Naive thymus-derived CD4-positive, alpha-beta T cell (primary cell): ENCODE results near the gene SEZ6L. TPM values are rescaled to one million over a fixed set of nuclear protein-coding genes. Genes with fewer than 3 reads are reported as not detected.

Source experiments
- ATAC-seq: fragments of 150-1000 bp; cut with Tn5 transposase; 2 replicates; pipeline ENCODE4 v1.10.0; 2021; ENCODE audit warnings: mild to moderate bottlenecking, moderate library complexity
- CTCF ChIA-PET: fragments of 350-600 bp; sonication (Branson Sonifier 250); formaldehyde crosslinking; loops from one replicate; lab custom pipeline; 2021; ENCODE audit warnings: antibody characterized with exemption; lab: Charles Lee
- POLR2A ChIA-PET: fragments of 350-600 bp; sonication (Branson Sonifier 250); formaldehyde crosslinking; loops from one replicate; lab custom pipeline; 2021; ENCODE audit warnings: antibody characterized with exemption, inconsistent platforms; lab: Charles Lee
- DNase-seq, 9 donors: peaks; one replicate each; pipeline versions ENCODE4 v3.0.0 to v3.0.0-alpha.2; 2020 to 2022; ENCODE audit warnings: mixed read lengths in 1 of 9
- H3K27ac ChIP-seq: one replicate; pipeline ENCODE4 v1.7.0; 2013; ENCODE audit warnings: mild to moderate bottlenecking, low read depth, low read length, moderate library complexity
- H3K27me3 ChIP-seq, 2 donors: one replicate each; pipeline ENCODE4 v1.7.0; 2013; ENCODE audit warnings: low read length in 2 of 2, mild to moderate bottlenecking in 2 of 2, moderate library complexity in 2 of 2; ENCODE audit not compliant: control insufficient read depth in 2 of 2, insufficient read depth in 2 of 2
- H3K36me3 ChIP-seq, 3 experiments: 1 replicate in 2 of 3; 2 replicates in 1 of 3; pipeline ENCODE4 v1.7.0; 2013; ENCODE audit warnings: low read length in 3 of 3, mild to moderate bottlenecking in 3 of 3, moderate library complexity in 1 of 3; ENCODE audit not compliant: insufficient read depth in 3 of 3, control insufficient read depth in 2 of 3
- H3K4me1 ChIP-seq, 2 donors: one replicate each; pipeline ENCODE4 v1.7.0; 2013; ENCODE audit warnings: low read length in 2 of 2, mild to moderate bottlenecking in 2 of 2, moderate library complexity in 1 of 2; ENCODE audit not compliant: control insufficient read depth in 2 of 2, insufficient read depth in 2 of 2
- H3K4me3 ChIP-seq: 2 replicates; pipeline ENCODE4 v1.7.0; 2013; ENCODE audit warnings: mild to moderate bottlenecking, low read length
- H3K9me3 ChIP-seq, 3 experiments: 1 replicate in 2 of 3; 2 replicates in 1 of 3; pipeline ENCODE4 v1.7.0; 2013; ENCODE audit warnings: low read length in 3 of 3; ENCODE audit not compliant: control insufficient read depth in 2 of 3
- H3K27ac Mint-ChIP-seq, 9 donors: one replicate each; pipeline ENCODE4 v1.8.0; 2020 to 2022; ENCODE audit warnings: mixed read lengths in 9 of 9, mild to moderate bottlenecking in 8 of 9, moderate library complexity in 5 of 9, inconsistent platforms in 2 of 9
- H3K27me3 Mint-ChIP-seq, 5 donors: one replicate each; pipeline ENCODE4 v1.8.0; 2021 to 2022; ENCODE audit warnings: mixed read lengths in 5 of 5, mild to moderate bottlenecking in 1 of 5
- H3K36me3 Mint-ChIP-seq, 5 donors: one replicate each; pipeline ENCODE4 v1.8.0; 2020 to 2022; ENCODE audit warnings: mixed read lengths in 5 of 5, mild to moderate bottlenecking in 3 of 5, inconsistent platforms in 1 of 5
- H3K4me1 Mint-ChIP-seq, 7 donors: one replicate each; pipeline ENCODE4 v1.8.0; 2020 to 2022; ENCODE audit warnings: mixed read lengths in 7 of 7, mild to moderate bottlenecking in 3 of 7, inconsistent platforms in 1 of 7
- H3K4me3 Mint-ChIP-seq, 10 donors: one replicate each; pipeline ENCODE4 v1.8.0; 2020 to 2022; ENCODE audit warnings: mild to moderate bottlenecking in 10 of 10, mixed read lengths in 10 of 10, moderate library complexity in 6 of 10, inconsistent platforms in 2 of 10
- H3K9me3 Mint-ChIP-seq, 11 donors: one replicate each; pipeline ENCODE4 v1.8.0; 2020 to 2022; ENCODE audit warnings: mixed read lengths in 11 of 11, mild to moderate bottlenecking in 4 of 11, inconsistent platforms in 1 of 11, moderate library complexity in 1 of 11
- intact Hi-C, 2 donors: fragments of 100-400 bp; cut with micrococcal nuclease; formaldehyde crosslinking; loops; one replicate each; pipeline ENCODE4 v1.15.1; 2023
- polyA plus RNA-seq, 2 donors: library from polyadenylated mRNA; unstranded; fragments of 300-500 nt; fragmentation: Illumina TruSeq; gene quantifications; one replicate each; pipeline ENCODE4 v1.2.3, GENCODE V29; 2021
- total RNA-seq, 6 experiments: library from RNA in 5 of 6; stranded (reverse) in 5 of 6; gene quantifications; 1 replicate in 5 of 6; 2 replicates in 1 of 6; pipeline ENCODE4 v1.2.3 and lab custom pipeline; 2021 to 2026

SEZ6L gene
- 1 to 10 TPM in 1 of 5 experiments, under 1 TPM in 1, not detected in 3; 0.16 to 1.4 TPM for total RNA-seq
- not detected for polyA plus RNA-seq
- total RNA-seq (lab: John Stamatoyannopoulos, UW), result not detected

DNA sequence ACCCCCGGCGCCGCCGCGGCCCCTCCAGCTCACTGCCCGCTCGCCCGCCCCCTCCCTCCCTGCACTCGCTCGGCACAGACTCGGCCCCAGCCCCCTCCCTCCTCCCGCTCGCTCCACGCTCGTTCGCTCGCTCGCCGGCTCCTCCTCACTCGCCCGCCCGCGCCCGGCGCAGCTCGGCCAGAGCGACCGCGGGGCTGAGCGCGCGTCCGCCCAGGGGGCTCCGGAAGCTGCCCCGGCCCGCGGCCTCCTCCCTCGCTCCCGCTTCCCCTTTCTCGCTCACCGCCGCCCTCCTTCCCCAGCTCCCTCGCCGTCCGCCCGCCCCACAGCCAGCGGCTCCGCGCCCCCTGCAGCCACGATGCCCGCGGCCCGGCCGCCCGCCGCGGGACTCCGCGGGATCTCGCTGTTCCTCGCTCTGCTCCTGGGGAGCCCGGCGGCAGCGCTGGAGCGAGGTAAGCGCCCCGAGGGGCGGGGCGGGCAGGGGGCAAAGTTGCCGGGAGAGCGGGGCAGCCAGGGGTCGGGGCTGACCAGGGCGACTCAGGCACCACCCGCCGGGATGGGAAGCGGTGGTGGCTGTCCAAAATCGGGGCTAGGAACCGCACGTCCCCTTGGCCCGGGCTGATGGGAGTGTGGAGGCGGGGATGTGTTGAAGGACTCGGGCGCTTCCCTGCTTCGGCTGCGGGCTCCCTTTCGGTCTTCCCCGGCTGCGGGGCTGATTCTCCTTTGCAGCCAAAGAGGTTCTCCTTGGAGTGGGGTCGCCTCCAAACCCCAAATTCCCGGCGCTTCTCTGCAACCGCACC is at the start of gene SEZ6L:
Gene SEZ6L, plus strand, starts transcription at position 148 of the 797 bp plus-strand sequence. Its CDS starts 208 bp downstream, at position 356.
- ATAC-seq (peak; percentile 42), DNase-seq (peak in 1 of 9 donors; percentile 12)
- Mint-ChIP-seq H3K27me3 (peaks cover 62 to 90% (median 68%) of the 10 kb centered on the region in 5 donors), H3K36me3 (peaks cover 0 to 4% (median 0%) of the 10 kb centered on the region in 5 donors), H3K4me3 (peak within 1 kb of the TSS in 8 of 10 donors; percentile 17 to 79 (median 55)), H3K9me3 (peaks cover 0 to 4% (median 0%) of the 10 kb centered on the region in 11 donors), H3K4me1 (peaks cover 0 to 10% (median 6%) of the 10 kb centered on the region in 7 donors), H3K27ac (no peak within 1 kb of the TSS)
- ChIA-PET CTCF (no interaction called here), POLR2A (no interaction called here)
- Histone ChIP-seq H3K27ac (no peak within 1 kb of the TSS), H3K4me1 (no peaks in the 10 kb centered on the region), H3K36me3 (no peaks in the 10 kb centered on the region), H3K4me3 (no peak within 1 kb of the TSS), H3K27me3 (peaks cover 0 to 6% of the 10 kb centered on the region in 2 donors), H3K9me3 (no peaks in the 10 kb centered on the region)
- intact Hi-C loops, result loop anchor here in 1 of 2 donors (5.0 kb wide), 1 partner anchor 163 kb away; no protein-coding TSS in a partner anchor

DNA sequence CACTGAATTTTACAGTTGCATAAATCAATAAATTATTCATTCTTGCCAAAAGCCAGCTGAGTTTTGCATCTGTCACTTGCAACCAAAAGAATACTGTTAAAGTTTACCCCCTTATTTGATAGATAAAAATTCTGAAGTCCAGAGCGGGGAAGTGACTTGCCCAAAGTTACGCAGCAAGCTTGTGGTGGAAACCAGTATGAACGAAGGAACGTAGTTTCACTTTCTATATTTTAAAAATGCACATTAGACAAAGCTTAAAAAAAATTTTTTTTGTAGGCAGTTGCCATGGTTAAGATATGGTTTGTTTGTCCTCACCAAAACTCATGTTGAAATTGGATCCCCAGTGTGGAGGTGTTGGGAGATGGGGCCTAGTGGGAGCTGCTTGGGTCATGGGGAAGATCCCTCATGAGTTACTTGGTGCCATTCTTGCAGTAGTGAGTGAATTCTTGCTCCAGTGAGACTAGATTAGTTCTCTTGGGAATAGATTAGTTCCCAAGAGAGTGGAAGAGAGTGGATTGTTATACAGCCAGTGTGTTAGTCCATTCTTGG is 46.3 kb upstream of the SEZ6L start:
- Histone ChIP-seq H3K27ac (no peak overlapping the region), H3K27me3 (no peaks in the 10 kb centered on the region), H3K36me3 (no peaks in the 10 kb centered on the region), H3K4me1 (no peaks in the 10 kb centered on the region), H3K4me3 (no peak overlapping the region), H3K9me3 (no peaks in the 10 kb centered on the region)
- peak overlapping the region in 3 of 10 donors; percentile 24 to 46 (median 43) for H3K4me3 Mint-ChIP-seq
- no peak for DNase-seq
- H3K4me1 Mint-ChIP-seq, result no peaks in the 10 kb centered on the region
- H3K9me3 Mint-ChIP-seq, result peaks cover 0 to 13% (median 2%) of the 10 kb centered on the region in 11 donors
- peak overlapping the region in 1 of 9 donors; percentile 78 for H3K27ac Mint-ChIP-seq
- ChIA-PET CTCF (no interaction called here), POLR2A (no interaction called here)
- intact Hi-C loops, result no loop called here
- ATAC-seq, result no peak
- H3K36me3 Mint-ChIP-seq, result no peaks in the 10 kb centered on the region
- peaks cover 3 to 34% (median 18%) of the 10 kb centered on the region in 5 donors for H3K27me3 Mint-ChIP-seq

GRCh38 chr22:26124991-26125725 is 44.1 kb upstream of the SEZ6L start:
- H3K9me3 ChIP-seq, result no peaks in the 10 kb centered on the region
- H3K27ac ChIP-seq, result no peak overlapping the region

DNA sequence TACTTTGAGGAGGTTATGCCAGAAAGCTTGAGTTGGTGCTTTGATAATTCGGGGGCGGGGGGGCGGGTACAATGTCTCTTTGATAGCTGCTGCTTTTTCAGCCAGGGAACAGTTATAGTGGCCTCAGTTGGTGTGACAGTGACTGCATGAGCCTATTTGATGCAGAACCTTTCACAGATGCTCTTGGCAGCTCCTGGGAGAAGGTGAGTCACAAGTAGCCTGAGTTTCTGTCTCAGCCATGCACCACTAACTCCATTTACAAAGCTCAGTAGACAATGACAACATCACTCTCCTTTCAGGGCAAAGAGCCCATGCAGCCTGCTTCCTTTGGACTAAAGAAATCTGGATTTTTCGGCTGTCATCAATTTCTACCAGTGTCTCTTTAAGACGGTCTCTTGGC is 42.1 kb upstream of the SEZ6L start:
- Mint-ChIP-seq H3K4me3 (no peak overlapping the region), H3K36me3 (no peaks in the 10 kb centered on the region), H3K27me3 (peaks cover 0 to 22% (median 4%) of the 10 kb centered on the region in 5 donors), H3K4me1 (no peaks in the 10 kb centered on the region), H3K27ac (no peak overlapping the region), H3K9me3 (peaks cover 0 to 13% (median 2%) of the 10 kb centered on the region in 11 donors)
- H3K4me3 ChIP-seq, result no peak overlapping the region
- no peaks in the 10 kb centered on the region for H3K4me1 ChIP-seq
- H3K27ac ChIP-seq, result no peak overlapping the region
- H3K9me3 ChIP-seq, result no peaks in the 10 kb centered on the region
- H3K36me3 ChIP-seq, result no peaks in the 10 kb centered on the region
- DNase-seq, result no peak
- ATAC-seq, result no peak
- POLR2A ChIA-PET, result no interaction called here
- no peaks in the 10 kb centered on the region for H3K27me3 ChIP-seq
- CTCF ChIA-PET, result no interaction called here
- intact Hi-C loops, result no loop called here

More at GRCh38 chr22:26124991-26125725, 44.1 kb upstream of the SEZ6L start:
- DNase-seq (no peak), ATAC-seq (no peak)
- no peaks in the 10 kb centered on the region for H3K36me3 ChIP-seq
- no peaks in the 10 kb centered on the region for H3K27me3 ChIP-seq
- ChIA-PET POLR2A (no interaction called here), CTCF (no interaction called here)
- no peaks in the 10 kb centered on the region for H3K4me1 ChIP-seq
- intact Hi-C loops, result no loop called here
- no peaks in the 10 kb centered on the region for H3K36me3 Mint-ChIP-seq
- no peak overlapping the region for H3K4me3 Mint-ChIP-seq
- no peak overlapping the region for H3K4me3 ChIP-seq
- peaks cover 1 to 19% (median 10%) of the 10 kb centered on the region in 5 donors for H3K27me3 Mint-ChIP-seq
- no peaks in the 10 kb centered on the region for H3K4me1 Mint-ChIP-seq
- H3K9me3 Mint-ChIP-seq, result peaks cover 0 to 13% (median 2%) of the 10 kb centered on the region in 11 donors
- H3K27ac Mint-ChIP-seq, result no peak overlapping the region

DNA sequence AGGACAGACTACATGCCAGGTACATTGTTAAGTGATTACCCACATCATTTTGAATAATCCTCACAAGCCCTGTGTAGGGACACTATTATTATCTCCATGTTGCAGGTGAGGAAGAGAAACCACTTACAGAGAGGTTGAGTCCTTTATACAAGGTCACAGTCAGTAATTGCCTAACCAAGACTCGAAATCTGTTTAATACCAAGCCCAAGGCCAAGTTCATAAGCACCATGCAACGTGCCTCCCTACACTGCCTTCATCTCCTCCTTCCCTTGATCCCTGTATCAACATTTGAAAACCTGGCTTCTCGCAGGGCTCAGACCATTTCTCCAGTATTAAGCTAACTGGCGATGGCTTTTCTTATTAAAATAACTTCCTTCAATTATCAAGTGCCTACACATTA is 41.7 kb upstream of the SEZ6L start:
- intact Hi-C loops, result no loop called here
- Mint-ChIP-seq H3K9me3 (peaks cover 0 to 13% (median 1%) of the 10 kb centered on the region in 11 donors), H3K27ac (no peak overlapping the region), H3K4me1 (no peaks in the 10 kb centered on the region), H3K27me3 (peaks cover 0 to 22% (median 4%) of the 10 kb centered on the region in 5 donors), H3K4me3 (no peak overlapping the region), H3K36me3 (no peaks in the 10 kb centered on the region)
- Histone ChIP-seq H3K27ac (no peak overlapping the region), H3K9me3 (no peaks in the 10 kb centered on the region), H3K36me3 (no peaks in the 10 kb centered on the region), H3K27me3 (no peaks in the 10 kb centered on the region), H3K4me1 (no peaks in the 10 kb centered on the region), H3K4me3 (no peak overlapping the region)
- DNase-seq (no peak), ATAC-seq (no peak)
- CTCF ChIA-PET, result no interaction called here
- POLR2A ChIA-PET, result no interaction called here

- no peaks in the 10 kb centered on the region for H3K4me1 ChIP-seq
- no peaks in the 10 kb centered on the region for H3K9me3 ChIP-seq
- DNase-seq (no peak), ATAC-seq (no peak)
- H3K27ac Mint-ChIP-seq, result no peak overlapping the region
- H3K36me3 ChIP-seq, result no peaks in the 10 kb centered on the region
- no peak overlapping the region for H3K27ac ChIP-seq
- H3K9me3 Mint-ChIP-seq, result peaks cover 0 to 1% (median 0%) of the 10 kb centered on the region in 11 donors
- peaks cover 0 to 8% (median 8%) of the 10 kb centered on the region in 5 donors for H3K27me3 Mint-ChIP-seq
- no peak overlapping the region for H3K4me3 Mint-ChIP-seq
- no peaks in the 10 kb centered on the region for H3K27me3 ChIP-seq
- intact Hi-C loops, result no loop called here
- H3K4me3 ChIP-seq, result no peak overlapping the region
- no peaks in the 10 kb centered on the region for H3K36me3 Mint-ChIP-seq
- ChIA-PET POLR2A (no interaction called here), CTCF (no interaction called here)
- H3K4me1 Mint-ChIP-seq, result no peaks in the 10 kb centered on the region
Measured at GRCh38 chr22:26131589-26132154, 37.6 kb upstream of the SEZ6L start.
